HG02973 (cell line): ENCODE data around the gene MGAT5.
"Not testable (repeated sequence)": the region's sequence is repeated elsewhere in the genome, so short reads cannot be mapped to it uniquely, and the experiment has no call there.

Source experiments
- ATAC-seq: cut with Tn5 transposase; IDR thresholded peaks from one replicate; pipeline ENCODE4 v1.9.1; 2021; ENCODE audit warnings: moderate library complexity; ENCODE audit not compliant: unreplicated experiment

The MGAT5 gene

DNA sequence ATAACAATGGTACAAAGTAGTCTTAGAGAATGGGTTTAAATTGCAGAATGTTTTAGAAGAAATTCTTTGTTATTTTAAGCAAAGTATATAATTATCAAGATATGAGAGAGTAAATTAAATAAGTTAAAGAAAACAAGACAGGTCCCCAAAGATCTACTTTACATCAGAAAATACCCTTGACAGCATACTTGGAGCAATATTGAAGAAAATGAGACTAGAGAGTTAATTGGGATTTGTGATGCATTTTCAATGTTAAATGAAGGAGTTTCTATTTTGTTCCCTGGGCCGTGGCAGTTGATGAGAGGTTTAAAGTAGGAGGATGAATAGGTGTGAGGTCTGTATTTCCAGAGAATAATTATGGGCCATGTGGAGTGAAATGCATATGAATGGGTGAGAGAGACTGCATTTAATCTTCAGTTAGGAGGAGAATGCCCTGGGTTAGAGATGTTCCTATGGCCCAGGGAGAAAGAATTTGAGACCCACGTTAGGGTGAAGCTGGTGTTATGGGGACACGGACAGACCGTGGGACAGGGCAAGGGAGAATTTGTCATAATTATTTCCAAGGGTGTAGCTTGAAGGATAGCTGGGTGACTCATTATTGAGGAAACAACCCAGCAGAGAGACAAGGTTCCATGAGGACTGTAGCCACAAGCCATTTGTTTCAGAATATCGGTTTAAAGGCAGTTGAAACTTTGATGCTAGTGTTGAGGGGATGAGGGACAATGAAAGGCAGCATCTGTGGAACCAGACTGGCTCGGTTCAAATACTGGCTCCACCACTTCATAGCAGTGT, 22.7 kb downstream of the MGAT5 start:
- ATAC-seq = no peak

- ATAC-seq = no peak
These were observed 23.4 kb downstream of the MGAT5 start for GRCh38 chr2:134277223-134277622.

DNA sequence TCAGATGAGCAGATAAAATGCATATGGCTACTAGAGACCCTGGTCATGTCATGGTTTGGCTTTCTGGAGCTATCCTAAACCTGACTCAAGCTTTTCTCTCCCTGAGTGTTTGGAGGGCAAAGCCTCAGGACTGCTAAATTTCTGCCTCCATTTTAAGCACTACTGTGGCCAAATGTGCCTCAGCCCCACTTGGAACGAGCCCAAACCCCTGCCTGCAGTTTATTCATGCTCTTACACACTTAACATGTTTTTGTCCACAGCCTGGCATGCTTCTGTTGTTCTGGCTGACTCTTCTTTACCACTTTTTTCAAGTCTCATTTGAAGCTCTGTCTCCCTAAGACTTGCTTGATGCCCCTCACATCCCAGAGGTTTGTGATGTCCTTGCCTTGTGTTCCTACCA, 24.7 kb downstream of the MGAT5 start:
- ATAC-seq = no peak

DNA sequence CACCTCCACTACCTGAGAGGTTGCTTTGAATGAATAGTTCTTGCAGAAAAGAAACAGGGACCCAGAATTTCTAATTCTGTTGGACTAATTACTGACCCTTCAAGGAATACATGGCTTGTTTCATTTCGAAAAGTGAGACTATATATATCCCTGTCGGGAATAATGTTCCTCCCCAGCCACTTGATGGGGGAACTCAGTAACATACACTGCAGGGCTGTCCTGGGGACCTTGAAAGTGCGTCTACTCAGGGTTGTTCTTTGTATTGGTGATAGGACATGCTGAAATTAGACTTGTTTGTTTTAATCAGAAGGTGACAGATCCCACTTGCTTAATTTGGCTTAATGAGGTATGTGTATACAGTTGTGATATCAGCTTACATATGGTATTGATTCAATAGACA, 25.5 kb downstream of the MGAT5 start:
- ATAC-seq = no peak

DNA sequence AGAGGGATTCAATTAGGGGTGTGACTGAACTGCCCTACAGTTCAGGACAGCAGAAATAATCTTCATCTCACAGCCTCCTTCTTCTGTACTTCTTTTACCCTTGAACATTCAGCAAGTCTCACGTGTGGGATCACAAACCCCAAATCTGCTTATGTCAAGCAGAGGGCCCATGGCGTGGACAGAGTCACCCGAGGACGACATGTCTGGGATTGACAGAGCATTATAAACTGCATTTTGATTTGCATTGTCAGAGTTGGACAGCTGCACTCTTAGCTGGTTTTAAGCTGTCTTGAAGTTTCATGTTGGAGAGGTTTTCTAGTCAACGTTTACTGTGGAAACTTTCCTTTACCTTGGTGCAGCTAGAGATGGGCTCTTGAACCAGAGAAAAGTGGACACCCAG, 26.4 kb downstream of the MGAT5 start:
- ATAC-seq = no peak

- ATAC-seq = no peak
These were observed 26.9 kb downstream of the MGAT5 start for GRCh38 chr2:134280726-134281125.

DNA sequence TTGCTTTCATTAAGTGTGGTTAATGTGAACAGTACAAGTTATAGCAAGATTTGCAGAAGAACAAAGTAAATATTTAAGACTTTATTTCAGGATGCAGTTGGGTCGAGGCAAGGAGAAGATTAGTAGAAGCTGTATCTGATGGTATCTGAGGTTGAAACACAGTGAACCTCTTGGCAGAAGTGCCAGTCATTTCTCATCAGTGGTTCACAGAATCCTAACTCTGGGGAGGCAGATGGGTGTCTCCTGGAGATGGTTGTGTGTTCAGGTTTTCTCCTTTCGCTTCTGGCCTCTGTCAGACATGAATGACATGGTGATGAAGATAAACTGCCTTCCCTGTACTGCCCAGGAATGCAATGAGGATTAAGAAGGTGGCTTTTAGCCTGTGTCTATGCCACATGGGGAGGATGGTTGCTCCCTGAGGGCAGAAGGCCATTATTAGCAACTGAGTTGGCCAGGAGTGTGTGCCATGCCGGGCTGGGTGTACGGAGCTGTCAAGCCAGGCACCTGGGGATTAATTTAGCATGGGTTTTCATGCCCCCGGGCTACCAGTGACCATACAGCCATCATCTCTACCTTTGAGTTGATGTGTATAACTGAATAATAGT, 28.0 kb downstream of the MGAT5 start:
- ATAC-seq = no peak

GRCh38 chr2:134282629-134283400, 28.9 kb downstream of the MGAT5 start:
- ATAC-seq = peak; percentile 84

GRCh38 chr2:134283661-134284060, 29.8 kb downstream of the MGAT5 start:
- no peak for ATAC-seq

GRCh38 chr2:134284119-134284670, 30.3 kb downstream of the MGAT5 start:
- ATAC-seq = no peak

DNA sequence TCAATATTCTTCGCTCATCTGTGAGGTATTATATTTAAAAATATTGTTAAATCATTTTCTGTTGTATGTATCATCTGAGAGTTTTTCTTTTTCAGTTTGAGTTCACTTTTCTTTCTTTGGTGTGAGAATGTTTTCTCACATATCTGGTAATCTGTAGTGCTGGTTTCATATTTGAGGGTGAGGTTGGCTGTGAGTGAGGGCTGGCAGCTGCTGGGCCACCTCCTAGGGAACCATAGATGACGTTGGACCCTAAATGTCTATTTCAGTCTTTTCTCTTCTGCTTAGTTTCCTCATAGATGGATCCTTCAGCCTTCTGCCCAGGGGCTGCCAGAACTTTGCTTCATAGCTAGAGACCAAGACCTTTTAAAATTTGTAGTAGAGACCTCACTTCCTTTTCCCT, 33.5 kb downstream of the MGAT5 start:
- peak; percentile 37 for ATAC-seq

GRCh38 chr2:134288814-134289213, 34.9 kb downstream of the MGAT5 start:
- ATAC-seq = no peak

GRCh38 chr2:134289225-134289624, 35.4 kb downstream of the MGAT5 start:
- no peak for ATAC-seq

DNA sequence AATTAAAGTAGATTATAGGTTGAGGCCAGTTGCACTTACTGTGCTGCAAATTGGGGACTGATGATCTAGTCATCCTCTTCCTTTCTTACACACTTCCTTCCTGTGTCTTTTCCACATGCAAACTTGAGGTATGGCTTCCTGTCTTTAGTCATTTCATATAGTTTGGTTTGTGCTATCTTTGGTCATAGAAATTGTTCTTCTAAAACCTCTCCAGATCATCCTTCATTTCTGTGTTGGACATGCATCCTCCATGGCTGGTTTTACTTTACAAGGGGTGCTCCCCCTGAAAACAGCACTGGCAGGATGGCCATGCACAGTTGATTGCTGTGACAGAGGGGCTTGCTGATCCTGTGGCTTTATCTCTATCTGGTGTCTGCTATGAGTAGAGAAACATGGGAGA, 36.5 kb downstream of the MGAT5 start:
- ATAC-seq = peak; percentile 33

GRCh38 chr2:134292514-134292913, 38.6 kb downstream of the MGAT5 start:
- ATAC-seq = no peak

DNA sequence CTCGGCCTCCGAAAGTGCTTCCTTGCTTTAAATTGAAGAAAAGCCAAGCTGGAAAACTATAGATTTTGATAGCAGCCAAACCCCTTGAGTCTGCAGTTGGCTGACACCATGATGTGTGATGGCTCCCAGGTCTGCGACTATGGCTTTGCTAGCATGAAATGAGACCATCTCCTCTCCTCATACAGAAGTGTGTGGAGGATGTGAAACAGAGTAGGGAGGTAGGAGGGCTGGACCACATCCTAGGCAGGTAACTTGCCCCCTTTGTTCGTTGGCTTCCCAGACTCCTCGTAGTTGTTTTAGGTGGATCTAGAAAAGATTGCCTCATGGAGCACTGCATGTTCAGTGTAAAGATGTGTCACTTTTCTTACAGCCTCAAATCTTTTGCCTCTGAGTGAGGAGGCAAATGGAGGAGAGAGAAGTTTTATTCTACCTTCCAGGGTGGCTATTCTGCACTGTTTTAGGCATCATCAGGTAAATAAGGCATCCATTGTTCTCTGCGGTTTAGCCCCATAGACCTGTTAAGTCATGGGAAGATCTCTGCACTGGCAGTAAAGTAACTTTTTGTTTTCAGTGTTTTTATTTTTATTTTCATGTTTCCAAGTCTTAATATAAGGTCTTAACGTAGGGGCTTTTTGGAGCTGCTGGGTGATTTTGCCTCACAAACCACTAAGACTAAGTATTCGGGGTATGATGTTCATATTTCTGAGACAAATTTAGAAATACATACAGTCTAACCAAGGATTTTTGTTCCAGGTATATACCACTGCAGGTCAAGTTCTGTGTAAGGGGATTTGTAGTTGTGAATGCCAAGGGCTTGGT, 40.1 kb downstream of the MGAT5 start:
- ATAC-seq = peak; percentile 28

DNA sequence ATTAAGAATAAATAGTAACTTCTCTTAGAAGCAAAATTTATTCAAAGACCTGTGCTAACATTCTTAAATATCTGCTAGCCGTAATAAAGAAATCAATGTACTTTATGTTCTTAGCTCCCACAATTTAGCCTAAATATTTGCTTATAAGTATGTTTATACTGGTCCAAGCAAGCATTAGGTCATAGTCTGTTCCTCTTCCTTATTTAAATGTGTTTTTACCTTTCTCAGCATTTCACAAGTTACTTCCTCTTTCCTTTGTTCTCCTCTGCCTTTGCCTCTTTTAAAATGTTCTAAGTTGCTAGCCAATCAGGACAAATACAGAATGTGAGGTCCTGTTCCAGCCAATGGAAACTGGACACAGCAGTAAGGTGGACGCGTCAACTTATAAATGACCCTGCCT, 40.7 kb downstream of the MGAT5 start:
- ATAC-seq = not testable (repeated sequence)

GRCh38 chr2:134295441-134295840, 41.6 kb downstream of the MGAT5 start:
- no peak for ATAC-seq

DNA sequence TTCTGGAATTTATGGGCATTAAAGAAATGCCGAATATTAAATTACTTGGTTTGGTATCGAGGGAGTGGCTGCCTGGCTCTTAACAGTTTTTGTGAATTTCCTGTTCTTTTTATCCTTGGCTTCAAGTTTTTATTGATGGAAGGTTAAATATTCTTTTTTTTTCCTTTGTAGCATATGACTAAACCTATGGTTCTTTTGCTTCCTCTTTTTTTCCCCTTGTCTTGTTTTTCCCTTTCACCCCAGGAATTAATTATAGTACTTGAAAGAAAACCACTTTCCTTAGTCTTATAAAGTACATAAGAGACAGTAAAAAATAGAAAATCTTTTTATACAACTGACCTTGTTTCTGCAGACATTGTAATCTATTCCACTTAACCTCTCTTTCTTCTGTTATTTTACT, 42.4 kb downstream of the MGAT5 start:
- ATAC-seq = no peak

- no peak for ATAC-seq
These were observed 45.5 kb downstream of the MGAT5 start for GRCh38 chr2:134299334-134299733.

GRCh38 chr2:134300585-134300984, 46.7 kb downstream of the MGAT5 start:
- no peak for ATAC-seq
